WTC11 (cell line): ENCODE results near the gene ASB1. TPM values are rescaled to one million over a fixed set of nuclear protein-coding genes. Genes with fewer than 3 reads are reported as not detected.
A peak's percentile ranks its signal among the peaks of the same experiment; 100 is the strongest.

ENCODE experiments used
- ATAC-seq: fragments of 200-7000 bp; cut with Tn5 transposase; 2 replicates; pipeline ENCODE4 v1.10.0; 2021; ENCODE audit warnings: mild to moderate bottlenecking, moderate library complexity
- CTCF ChIA-PET: fragments of 300-600 bp; sonication (Branson Sonifier 250); formaldehyde crosslinking; loops from one replicate; lab custom pipeline; 2021; ENCODE audit warnings: antibody characterized with exemption; lab: Charles Lee
- POLR2A ChIA-PET: fragments of 350-600 bp; sonication (Branson Sonifier 250); formaldehyde crosslinking; loops from one replicate; lab custom pipeline; 2021; ENCODE audit warnings: antibody characterized with exemption; lab: Charles Lee
- DNase-seq: peaks from one replicate; pipeline ENCODE4 v3.0.0; 2021; ENCODE audit warnings: low spot score
- H3K27ac Mint-ChIP-seq: 2 replicates; pipeline ENCODE4 v1.8.0; 2021; ENCODE audit warnings: mixed read lengths
- H3K27me3 Mint-ChIP-seq: 2 replicates; pipeline ENCODE4 v1.8.0; 2021; ENCODE audit warnings: low read depth, mild to moderate bottlenecking, moderate library complexity, mixed read lengths
- H3K36me3 Mint-ChIP-seq: 2 replicates; pipeline ENCODE4 v1.8.0; 2021; ENCODE audit warnings: mixed read lengths
- H3K4me1 Mint-ChIP-seq: 2 replicates; pipeline ENCODE4 v1.8.0; 2022; ENCODE audit warnings: mixed read lengths
- H3K4me3 Mint-ChIP-seq: 2 replicates; pipeline ENCODE4 v1.8.0; 2021; ENCODE audit warnings: mild to moderate bottlenecking, moderate library complexity, mixed read lengths
- H3K9me3 Mint-ChIP-seq: 2 replicates; pipeline ENCODE4 v1.8.0; 2021; ENCODE audit warnings: mixed read lengths
- AR ChIP-seq: fragments of 250-450 bp; sonication (Bioruptor Pico); IDR thresholded peaks from 2 replicates; pipeline ENCODE4 v1.9.0; 2021; ENCODE audit warnings: mild to moderate bottlenecking
- ETV6 ChIP-seq: sonication (generic); formaldehyde crosslinking; IDR thresholded peaks from 2 replicates; pipeline ENCODE4 v1.8.1; 2022; ENCODE audit warnings: mild to moderate bottlenecking, missing genetic modification reagents
- FOXJ3 ChIP-seq: sonication (generic); formaldehyde crosslinking; IDR thresholded peaks from 2 replicates; pipeline ENCODE4 v1.9.0; 2021; ENCODE audit warnings: missing genetic modification reagents, mild to moderate bottlenecking, borderline replicate concordance
- GRHL2 ChIP-seq: fragments of 250-450 bp; sonication (Bioruptor Pico); IDR thresholded peaks from 2 replicates; pipeline ENCODE4 v1.8.0; 2022; ENCODE audit warnings: mild to moderate bottlenecking, moderate library complexity; ENCODE audit not compliant: insufficient replicate concordance, severe bottlenecking
- JUN ChIP-seq: sonication (generic); formaldehyde crosslinking; IDR thresholded peaks from 2 replicates; pipeline ENCODE4 v1.8.0; 2023; ENCODE audit warnings: mild to moderate bottlenecking, missing genetic modification reagents
- KAT7 ChIP-seq: sonication (generic); formaldehyde crosslinking; IDR thresholded peaks from 2 replicates; pipeline ENCODE4 v1.8.1; 2023; ENCODE audit warnings: missing genetic modification reagents, mild to moderate bottlenecking, borderline replicate concordance
- NFATC4 ChIP-seq: fragments of 250-450 bp; sonication (Bioruptor Pico); IDR thresholded peaks from 2 replicates; pipeline ENCODE4 v1.9.0; 2021; ENCODE audit warnings: mild to moderate bottlenecking
- SMAD4 ChIP-seq: sonication (generic); formaldehyde crosslinking; IDR thresholded peaks from 2 replicates; pipeline ENCODE4 v1.8.0; 2022; ENCODE audit warnings: mild to moderate bottlenecking, missing genetic modification reagents
- USF1 ChIP-seq: sonication (generic); formaldehyde crosslinking; IDR thresholded peaks from 2 replicates; pipeline ENCODE4 v1.8.0; 2022; ENCODE audit warnings: mild to moderate bottlenecking, missing genetic modification reagents
- ZBTB43 ChIP-seq: sonication (generic); formaldehyde crosslinking; IDR thresholded peaks from 2 replicates; pipeline ENCODE4 v1.8.1; 2023; ENCODE audit warnings: mild to moderate bottlenecking, missing genetic modification reagents
- ZNF219 ChIP-seq: sonication (generic); formaldehyde crosslinking; IDR thresholded peaks from 2 replicates; pipeline ENCODE4 v1.8.0; 2023; ENCODE audit warnings: missing genetic modification reagents, mild to moderate bottlenecking, borderline replicate concordance
- ZNF317 ChIP-seq: sonication (generic); formaldehyde crosslinking; IDR thresholded peaks from 2 replicates; pipeline ENCODE4 v1.8.1; 2023; ENCODE audit warnings: low read depth, mild to moderate bottlenecking, moderate library complexity, missing genetic modification reagents, borderline replicate concordance
- ZNF416 ChIP-seq: fragments of 250-450 bp; sonication (Bioruptor Pico); IDR thresholded peaks from 2 replicates; pipeline ENCODE4 v1.9.0; 2021; ENCODE audit warnings: mild to moderate bottlenecking, inconsistent platforms
- ZNF671 ChIP-seq: fragments of 250-450 bp; sonication (Bioruptor Pico); IDR thresholded peaks from 2 replicates; pipeline ENCODE4 v1.8.0; 2021; ENCODE audit warnings: mild to moderate bottlenecking
- total RNA-seq: library from RNA; stranded (reverse); gene quantifications from 3 replicates; pipeline ENCODE4 v1.2.3, GENCODE V29; 2021
- TF ChIP-seq, protein P1 (sequence below): sonication (generic); formaldehyde crosslinking; IDR thresholded peaks from 2 replicates; pipeline ENCODE4 v1.8.1; 2023; ENCODE audit warnings: mild to moderate bottlenecking, moderate library complexity, missing genetic modification reagents
- TF ChIP-seq, protein P2 (sequence below): sonication (generic); formaldehyde crosslinking; IDR thresholded peaks from 2 replicates; pipeline ENCODE4 v1.8.1; 2023; ENCODE audit warnings: mild to moderate bottlenecking, missing genetic modification reagents, moderate library complexity
- TF ChIP-seq, protein P3 (sequence below): sonication (generic); formaldehyde crosslinking; IDR thresholded peaks from 2 replicates; pipeline ENCODE4 v1.8.1; 2022; ENCODE audit warnings: mild to moderate bottlenecking, moderate library complexity, missing genetic modification reagents
- TF ChIP-seq, protein P4 (sequence below): sonication (generic); formaldehyde crosslinking; IDR thresholded peaks from 2 replicates; pipeline ENCODE4 v1.8.0; 2023; ENCODE audit warnings: missing genetic modification reagents, mild to moderate bottlenecking, borderline replicate concordance

ASB1 gene
- total RNA-seq, 1 experiment from 2014 or later: 43.9 TPM

DNA sequence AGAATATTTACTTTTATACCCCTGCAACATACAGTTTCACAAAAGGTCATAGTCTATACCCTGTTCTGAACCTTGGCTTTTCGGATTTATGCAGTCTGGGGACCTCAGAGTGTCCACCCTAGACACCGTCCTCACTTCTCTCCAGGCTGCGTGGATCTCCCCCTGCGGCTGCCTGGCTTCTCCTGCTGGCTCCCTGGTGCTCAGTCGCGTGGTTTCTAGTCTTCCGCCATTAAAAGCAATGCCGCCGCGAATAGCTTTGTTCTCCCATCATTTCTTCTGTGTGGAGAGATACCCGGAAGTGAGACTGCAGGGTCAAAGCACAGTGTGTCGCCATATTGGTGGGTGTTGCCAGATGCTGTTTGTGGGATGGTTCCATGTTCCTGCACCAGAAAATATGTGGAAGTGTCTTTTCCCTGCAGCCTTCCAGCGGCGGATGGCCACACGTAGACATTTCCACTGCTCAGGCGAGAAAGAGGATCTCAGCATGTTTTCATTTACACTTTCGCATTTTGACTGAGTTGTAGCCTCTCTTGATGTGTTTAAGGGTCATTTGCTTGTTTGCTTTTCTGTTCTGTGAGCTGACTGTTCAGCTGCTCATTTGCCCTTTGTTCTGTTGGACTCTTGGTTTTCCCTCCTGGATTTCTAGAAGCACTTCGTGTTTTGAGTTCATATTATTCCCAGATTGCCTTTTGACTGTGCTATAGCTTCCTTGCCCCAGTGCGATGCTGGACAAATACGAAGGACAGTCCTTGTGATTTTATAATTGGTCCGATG, 22.9 kb upstream of the ASB1 start:
- DNase-seq (no peak), ATAC-seq (no peak)
- ChIA-PET CTCF (interaction anchor here (0.9 kb wide), 1 partner anchor 141 kb away, joined by 3 read pairs; no protein-coding TSS in a partner anchor), POLR2A (no interaction called here)
- H3K4me1 Mint-ChIP-seq: peaks cover 13% of the 10 kb centered on the region
- H3K27me3 Mint-ChIP-seq: no peaks in the 10 kb centered on the region
- no peak overlapping the region; the same call in 1 of the 2 replicates for H3K27ac Mint-ChIP-seq
- H3K4me3 Mint-ChIP-seq: no peak overlapping the region
- no peaks in the 10 kb centered on the region for H3K36me3 Mint-ChIP-seq
- no peaks in the 10 kb centered on the region for H3K9me3 Mint-ChIP-seq
- TF ChIP-seq ZBTB43 (CRISPR knock-in tag) (no peak), USF1 (CRISPR knock-in tag) (no peak), KAT7 (no peak), ZNF671 (CRISPR knock-in tag) (no peak), GRHL2 (no peak), ZNF416 (CRISPR knock-in tag) (no peak), ZNF317 (CRISPR knock-in tag) (no peak)
- TF ChIP-seq, protein P1, sequence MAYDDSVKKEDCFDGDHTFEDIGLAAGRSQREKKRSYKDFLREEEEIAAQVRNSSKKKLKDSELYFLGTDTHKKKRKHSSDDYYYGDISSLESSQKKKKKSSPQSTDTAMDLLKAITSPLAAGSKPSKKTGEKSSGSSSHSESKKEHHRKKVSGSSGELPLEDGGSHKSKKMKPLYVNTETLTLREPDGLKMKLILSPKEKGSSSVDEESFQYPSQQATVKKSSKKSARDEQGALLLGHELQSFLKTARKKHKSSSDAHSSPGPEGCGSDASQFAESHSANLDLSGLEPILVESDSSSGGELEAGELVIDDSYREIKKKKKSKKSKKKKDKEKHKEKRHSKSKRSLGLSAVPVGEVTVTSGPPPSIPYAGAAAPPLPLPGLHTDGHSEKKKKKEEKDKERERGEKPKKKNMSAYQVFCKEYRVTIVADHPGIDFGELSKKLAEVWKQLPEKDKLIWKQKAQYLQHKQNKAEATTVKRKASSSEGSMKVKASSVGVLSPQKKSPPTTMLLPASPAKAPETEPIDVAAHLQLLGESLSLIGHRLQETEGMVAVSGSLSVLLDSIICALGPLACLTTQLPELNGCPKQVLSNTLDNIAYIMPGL: no peak
- TF ChIP-seq, protein P2, sequence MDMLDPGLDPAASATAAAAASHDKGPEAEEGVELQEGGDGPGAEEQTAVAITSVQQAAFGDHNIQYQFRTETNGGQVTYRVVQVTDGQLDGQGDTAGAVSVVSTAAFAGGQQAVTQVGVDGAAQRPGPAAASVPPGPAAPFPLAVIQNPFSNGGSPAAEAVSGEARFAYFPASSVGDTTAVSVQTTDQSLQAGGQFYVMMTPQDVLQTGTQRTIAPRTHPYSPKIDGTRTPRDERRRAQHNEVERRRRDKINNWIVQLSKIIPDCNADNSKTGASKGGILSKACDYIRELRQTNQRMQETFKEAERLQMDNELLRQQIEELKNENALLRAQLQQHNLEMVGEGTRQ (CRISPR knock-in tag): no peak

DNA sequence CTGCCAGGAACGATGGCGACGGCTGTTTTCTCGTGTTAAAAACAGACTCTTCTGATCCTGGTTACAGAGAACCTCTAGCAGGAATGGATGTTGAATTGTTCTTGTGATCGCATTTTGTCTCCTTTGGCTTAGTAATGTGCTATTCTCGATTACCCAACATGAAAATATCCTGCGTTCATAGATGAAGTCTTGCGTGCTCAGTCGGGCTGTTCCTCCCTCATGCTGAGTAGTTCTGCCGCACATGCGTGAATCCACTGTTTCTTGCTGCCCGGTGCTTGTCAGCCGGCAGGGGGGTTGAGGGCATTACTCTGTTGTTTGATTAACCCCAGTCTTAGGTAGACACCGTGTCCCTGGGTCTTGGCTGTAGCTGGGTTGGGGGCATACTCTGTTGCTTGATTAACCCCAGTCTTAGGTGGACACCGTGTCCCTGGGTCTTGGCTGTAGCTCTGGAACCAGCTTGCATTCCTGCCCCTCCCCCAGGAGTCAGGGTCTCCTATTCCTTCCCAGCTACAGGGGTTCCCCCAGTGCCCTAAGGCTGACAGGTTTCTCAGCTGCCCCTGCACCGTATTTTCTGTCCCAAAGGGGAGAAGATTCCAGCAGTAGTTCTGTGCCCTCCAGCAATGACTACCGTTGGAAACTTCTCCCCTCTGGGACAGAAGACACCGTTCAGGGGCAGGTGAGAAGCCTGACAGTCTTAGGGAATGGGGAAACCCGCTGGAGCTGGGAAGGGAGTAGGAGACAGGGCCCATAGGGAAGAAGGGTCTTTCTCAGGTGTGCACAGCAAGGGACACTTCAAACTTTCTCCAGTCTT, 22.1 kb upstream of the ASB1 start:
- ChIA-PET CTCF (interaction anchor here (0.7 to 1.2 kb wide), 2 partner anchors 11 to 25 kb away, joined by 3 to 4 read pairs; no protein-coding TSS in a partner anchor), POLR2A (interaction anchor here (0.6 kb wide), 1 partner anchor 23 kb away, joined by 3 read pairs; no protein-coding TSS in a partner anchor)
- DNase-seq (no peak), ATAC-seq (0 out of 2 replicates have a peak, but pooled peaks have one; percentile 18)
- Mint-ChIP-seq H3K27me3 (no peaks in the 10 kb centered on the region), H3K27ac (no peak overlapping the region), H3K9me3 (no peaks in the 10 kb centered on the region), H3K36me3 (no peaks in the 10 kb centered on the region), H3K4me3 (no peak overlapping the region), H3K4me1 (peaks cover 16% of the 10 kb centered on the region)
- TF ChIP-seq JUN (CRISPR knock-in tag) (no peak), ETV6 (CRISPR knock-in tag) (no peak), ZNF219 (CRISPR knock-in tag) (no peak), SMAD4 (no peak), NFATC4 (CRISPR knock-in tag) (no peak), USF1 (CRISPR knock-in tag) (no peak), AR (CRISPR knock-in tag) (no peak), FOXJ3 (CRISPR knock-in tag) (no peak)
- TF ChIP-seq, protein P3, sequence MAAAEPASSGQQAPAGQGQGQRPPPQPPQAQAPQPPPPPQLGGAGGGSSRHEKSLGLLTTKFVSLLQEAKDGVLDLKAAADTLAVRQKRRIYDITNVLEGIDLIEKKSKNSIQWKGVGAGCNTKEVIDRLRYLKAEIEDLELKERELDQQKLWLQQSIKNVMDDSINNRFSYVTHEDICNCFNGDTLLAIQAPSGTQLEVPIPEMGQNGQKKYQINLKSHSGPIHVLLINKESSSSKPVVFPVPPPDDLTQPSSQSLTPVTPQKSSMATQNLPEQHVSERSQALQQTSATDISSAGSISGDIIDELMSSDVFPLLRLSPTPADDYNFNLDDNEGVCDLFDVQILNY: no peak
- TF ChIP-seq, protein P4, sequence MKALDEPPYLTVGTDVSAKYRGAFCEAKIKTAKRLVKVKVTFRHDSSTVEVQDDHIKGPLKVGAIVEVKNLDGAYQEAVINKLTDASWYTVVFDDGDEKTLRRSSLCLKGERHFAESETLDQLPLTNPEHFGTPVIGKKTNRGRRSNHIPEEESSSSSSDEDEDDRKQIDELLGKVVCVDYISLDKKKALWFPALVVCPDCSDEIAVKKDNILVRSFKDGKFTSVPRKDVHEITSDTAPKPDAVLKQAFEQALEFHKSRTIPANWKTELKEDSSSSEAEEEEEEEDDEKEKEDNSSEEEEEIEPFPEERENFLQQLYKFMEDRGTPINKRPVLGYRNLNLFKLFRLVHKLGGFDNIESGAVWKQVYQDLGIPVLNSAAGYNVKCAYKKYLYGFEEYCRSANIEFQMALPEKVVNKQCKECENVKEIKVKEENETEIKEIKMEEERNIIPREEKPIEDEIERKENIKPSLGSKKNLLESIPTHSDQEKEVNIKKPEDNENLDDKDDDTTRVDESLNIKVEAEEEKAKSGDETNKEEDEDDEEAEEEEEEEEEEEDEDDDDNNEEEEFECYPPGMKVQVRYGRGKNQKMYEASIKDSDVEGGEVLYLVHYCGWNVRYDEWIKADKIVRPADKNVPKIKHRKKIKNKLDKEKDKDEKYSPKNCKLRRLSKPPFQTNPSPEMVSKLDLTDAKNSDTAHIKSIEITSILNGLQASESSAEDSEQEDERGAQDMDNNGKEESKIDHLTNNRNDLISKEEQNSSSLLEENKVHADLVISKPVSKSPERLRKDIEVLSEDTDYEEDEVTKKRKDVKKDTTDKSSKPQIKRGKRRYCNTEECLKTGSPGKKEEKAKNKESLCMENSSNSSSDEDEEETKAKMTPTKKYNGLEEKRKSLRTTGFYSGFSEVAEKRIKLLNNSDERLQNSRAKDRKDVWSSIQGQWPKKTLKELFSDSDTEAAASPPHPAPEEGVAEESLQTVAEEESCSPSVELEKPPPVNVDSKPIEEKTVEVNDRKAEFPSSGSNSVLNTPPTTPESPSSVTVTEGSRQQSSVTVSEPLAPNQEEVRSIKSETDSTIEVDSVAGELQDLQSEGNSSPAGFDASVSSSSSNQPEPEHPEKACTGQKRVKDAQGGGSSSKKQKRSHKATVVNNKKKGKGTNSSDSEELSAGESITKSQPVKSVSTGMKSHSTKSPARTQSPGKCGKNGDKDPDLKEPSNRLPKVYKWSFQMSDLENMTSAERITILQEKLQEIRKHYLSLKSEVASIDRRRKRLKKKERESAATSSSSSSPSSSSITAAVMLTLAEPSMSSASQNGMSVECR (CRISPR knock-in tag): no peak
